DOHH2 (cell line): Measurements from ENCODE around the gene GRIN2D.

Source experiments
- CTCF ChIP-seq: fragments of 200-600 bp; sonication (generic); IDR thresholded peaks from one replicate; pipeline ENCODE4 v1.5.1; 2014; ENCODE audit warnings: antibody characterized with exemption, mild to moderate bottlenecking, low read depth, low read length; ENCODE audit not compliant: poor library complexity, severe bottlenecking
- EZH2phosphoT487 ChIP-seq: fragments of 200-600 bp; sonication (generic); IDR thresholded peaks from 2 replicates; pipeline ENCODE4 v1.6.1; 2017; ENCODE audit warnings: borderline replicate concordance, mild to moderate bottlenecking, antibody characterized with exemption, low read length, moderate library complexity, mixed read lengths

GRCh38 chr19:48390188-48391099 lies 3.0 kb upstream of the GRIN2D start:
- TF ChIP-seq CTCF (peak; percentile 57), EZH2phosphoT487 (no peak)
